SHP77 treated with DMSO at 0.1 percent for 48 hours (cell line): ENCODE data around the gene C9orf43.
A peak's percentile ranks its signal among the peaks of the same experiment; 100 is the strongest.
"Not testable (repeated sequence)": the region's sequence is repeated elsewhere in the genome, so short reads cannot be mapped to it uniquely, and the experiment has no call there.

Experiments used
- DNase-seq: peaks from one replicate; lab custom pipeline; 2025; lab: John Stamatoyannopoulos, UW

The C9orf43 gene

GRCh38 chr9:113417370-113417769 lies 6.8 kb downstream of the C9orf43 start:
- no peak for DNase-seq

DNA sequence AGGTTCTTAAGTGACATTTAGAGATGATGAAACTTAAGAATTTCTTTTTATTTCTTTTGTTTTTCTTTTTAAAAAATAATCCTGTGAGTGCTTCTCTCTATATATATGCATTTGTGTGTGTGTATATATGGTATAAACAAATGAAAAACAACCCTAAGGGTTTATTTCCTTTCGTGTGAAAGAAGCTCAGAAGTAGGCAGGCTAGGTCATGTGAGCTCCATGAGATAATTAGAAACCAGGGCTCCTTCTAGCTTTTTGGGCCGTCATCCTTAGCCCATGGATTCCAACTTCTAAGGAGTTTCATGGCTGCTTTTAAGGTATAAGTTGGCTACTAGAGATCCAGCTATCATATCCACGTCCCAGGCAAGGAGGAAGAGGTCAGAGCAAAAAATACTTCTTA lies 11.2 kb downstream of the C9orf43 start:
- no peak for DNase-seq

DNA sequence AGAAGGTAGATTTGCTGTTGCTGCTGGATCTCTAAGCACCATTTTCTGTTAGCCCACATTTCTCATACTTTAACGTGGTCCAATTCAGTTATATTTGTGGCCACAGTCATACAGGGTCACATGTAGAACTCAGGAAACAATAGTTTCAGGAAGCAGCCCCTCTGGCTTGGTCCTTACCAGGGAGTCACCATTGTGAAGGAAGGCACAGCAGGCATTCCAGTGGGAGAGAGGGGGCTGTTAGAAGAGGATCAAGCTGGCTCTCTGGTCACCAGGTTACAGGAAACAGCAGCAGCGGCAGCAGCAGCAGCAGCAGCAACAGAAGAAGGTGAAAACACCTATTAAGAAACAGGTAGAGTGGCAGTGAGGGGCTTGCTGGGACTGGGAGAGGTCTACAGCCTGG lies 14.5 kb downstream of the C9orf43 start:
- no peak for DNase-seq

GRCh38 chr9:113426701-113427100 lies 16.2 kb downstream of the C9orf43 start:
- no peak for DNase-seq

GRCh38 chr9:113427629-113428028 lies 17.1 kb downstream of the C9orf43 start:
- no peak for DNase-seq

DNA sequence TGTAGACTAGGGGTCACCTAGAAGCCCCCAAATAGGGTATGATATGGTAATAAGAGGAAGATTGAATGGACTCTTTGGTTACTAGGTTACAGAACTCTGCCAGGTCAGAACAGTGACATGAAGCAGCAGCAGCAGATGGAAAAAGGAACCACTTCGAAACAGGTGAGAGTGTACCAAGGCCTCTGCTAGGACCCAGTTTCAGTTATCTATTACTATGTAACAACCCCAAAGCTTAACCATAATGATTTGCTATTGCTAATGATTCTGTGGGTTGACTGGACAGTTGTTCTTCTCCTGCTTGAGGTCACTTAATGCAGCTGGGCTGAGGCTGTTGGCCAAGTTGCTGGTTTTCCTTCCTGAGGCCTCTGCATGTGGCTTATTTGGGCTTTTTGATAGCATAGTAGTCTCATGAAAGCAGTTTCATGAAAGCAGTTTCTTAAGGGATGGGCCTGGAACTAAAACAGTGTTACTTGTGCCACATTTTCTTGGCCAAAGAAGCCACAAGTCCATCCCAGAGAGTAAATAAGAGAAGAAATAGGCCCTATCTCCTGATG lies 17.6 kb downstream of the C9orf43 start:
- no peak for DNase-seq

DNA sequence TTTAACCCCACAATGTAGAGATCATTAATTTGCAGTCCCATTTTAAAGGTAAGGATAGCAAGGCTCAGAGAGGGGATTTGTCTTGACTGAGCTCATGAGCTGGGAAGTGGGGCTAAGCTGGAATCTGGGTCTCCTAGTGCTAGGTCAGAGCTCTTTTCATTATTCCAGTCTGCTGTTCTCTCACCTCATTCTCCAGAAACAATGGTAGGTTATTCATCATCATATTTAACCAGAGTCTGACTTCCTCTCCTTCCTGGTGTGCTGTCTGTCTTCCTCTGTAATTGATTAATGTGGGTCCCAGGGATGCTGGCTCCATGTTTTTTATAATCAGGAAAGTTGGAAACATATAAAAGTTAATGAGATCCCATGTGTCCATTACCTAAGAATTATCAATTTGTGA lies 20.6 kb downstream of the C9orf43 start:
- no peak for DNase-seq

DNA sequence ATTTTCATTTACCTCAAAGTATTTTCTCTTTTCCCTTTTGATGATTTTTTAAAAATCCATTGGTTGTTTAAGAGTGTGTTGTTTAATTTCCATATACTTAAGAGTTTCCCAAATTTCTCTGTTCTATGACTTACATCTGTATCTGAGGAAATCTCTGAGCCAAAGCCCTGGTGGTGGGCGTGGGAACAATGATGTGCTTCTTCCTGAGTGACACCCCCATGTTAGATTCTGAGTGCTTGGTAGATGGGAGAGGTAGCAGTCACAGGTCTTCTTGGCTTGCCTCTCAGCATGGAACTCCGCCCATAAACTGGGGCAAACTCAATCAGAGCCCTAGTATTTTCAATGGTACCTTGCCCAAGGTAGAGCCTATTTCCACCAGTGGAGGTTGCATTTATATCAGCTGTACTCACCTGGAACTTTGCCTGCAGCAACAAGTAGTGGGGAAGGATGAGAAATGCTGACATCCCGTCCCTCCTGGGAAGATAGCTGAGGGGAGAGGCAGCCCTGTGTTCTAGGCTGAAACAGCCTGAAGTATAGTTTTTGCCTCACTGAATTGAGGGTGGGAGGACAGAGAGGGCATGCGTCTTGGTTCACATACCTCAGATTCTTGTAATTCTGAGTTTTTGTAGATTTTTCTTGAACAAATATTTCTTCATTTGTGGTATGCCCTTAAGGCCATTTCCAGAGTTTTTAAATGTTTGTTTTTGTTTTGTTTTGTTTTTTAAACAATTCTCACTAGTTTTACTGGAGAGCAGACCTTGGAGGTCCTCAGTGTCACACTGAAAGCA lies 26.4 kb downstream of the C9orf43 start:
- DNase-seq: no peak

- DNase-seq: not testable (repeated sequence)
Observed at GRCh38 chr9:113437716-113438115, 27.2 kb downstream of the C9orf43 start.

DNA sequence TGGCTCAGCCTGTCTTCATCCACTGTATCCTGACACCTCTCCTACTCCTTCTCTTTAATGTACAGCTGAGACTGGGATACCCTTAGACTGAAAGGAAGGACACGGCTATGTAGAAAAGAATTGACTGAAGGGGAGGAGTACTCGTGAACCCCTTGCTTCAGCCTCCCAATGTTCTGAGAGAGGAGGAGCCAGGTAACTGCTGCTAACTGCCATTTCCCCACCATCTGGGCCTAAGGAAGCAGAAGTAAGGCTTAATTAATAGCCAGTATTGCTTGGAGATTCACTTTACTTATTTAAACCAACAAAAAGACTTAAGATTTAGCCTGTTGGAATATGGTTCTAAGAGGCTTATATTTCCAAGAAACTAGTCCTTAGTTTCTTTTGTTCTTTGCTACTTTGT lies 34.2 kb downstream of the C9orf43 start:
- no peak for DNase-seq

DNA sequence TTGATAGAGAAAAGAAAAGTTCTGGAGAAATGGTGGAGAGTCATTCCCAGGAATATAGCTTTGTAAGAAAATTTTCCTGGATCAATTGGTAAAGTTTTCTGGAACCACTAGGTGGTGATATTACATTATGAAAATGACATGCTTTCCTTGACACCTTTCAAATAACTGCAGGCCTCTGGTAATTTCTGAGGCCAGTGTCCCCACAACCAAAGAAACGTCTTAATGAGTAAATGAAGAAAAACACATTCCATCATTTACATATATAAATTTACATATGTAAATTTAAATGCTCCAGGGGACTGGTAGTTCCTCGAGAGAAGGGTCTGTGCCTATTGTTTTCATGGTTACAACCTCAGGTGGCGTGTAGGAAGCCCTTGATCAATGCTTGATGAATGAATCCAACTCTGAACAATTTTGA lies 35.8 kb downstream of the C9orf43 start:
- no peak for DNase-seq

- no peak for DNase-seq
Observed at GRCh38 chr9:113449376-113449775, 38.8 kb downstream of the C9orf43 start.

DNA sequence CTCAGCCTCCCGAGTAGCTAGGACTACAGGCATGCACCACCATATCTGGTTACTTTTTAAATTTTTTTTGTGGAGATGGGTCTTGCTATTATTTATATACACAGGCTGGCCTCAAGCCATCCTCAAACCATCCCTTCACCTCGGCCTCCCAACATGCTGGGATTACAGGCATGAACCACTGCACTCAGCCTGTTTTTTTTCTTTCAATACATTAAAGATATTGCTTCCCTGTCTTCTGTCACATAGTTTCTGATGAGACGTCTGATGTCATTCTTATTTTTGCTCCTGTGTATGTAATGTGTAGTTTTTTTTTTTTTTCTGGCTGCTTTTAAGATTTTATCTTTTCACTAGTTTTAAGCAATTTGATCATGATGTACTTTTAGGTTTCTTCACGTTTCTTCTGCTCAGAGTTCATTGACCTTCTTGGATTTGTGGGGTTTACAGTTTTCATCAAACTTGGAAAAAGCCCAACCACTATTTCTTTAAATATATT lies 41.6 kb downstream of the C9orf43 start:
- DNase-seq: no peak

GRCh38 chr9:113454914-113455761 lies 44.6 kb downstream of the C9orf43 start:
- no peak for DNase-seq

- no peak for DNase-seq
Observed at GRCh38 chr9:113456235-113456634, 45.7 kb downstream of the C9orf43 start.

GRCh38 chr9:113461285-113461684 lies 50.7 kb downstream of the C9orf43 start:
- DNase-seq: no peak

- no peak for DNase-seq
Observed at GRCh38 chr9:113461943-113462342, 51.4 kb downstream of the C9orf43 start.

GRCh38 chr9:113462781-113463286 lies 52.3 kb downstream of the C9orf43 start:
- no peak for DNase-seq

- peak; percentile 67 for DNase-seq
Observed at GRCh38 chr9:113463418-113464285, 53.1 kb downstream of the C9orf43 start, which contains the start of gene RGS3. Gene RGS3 (plus strand): TSS chr9:113463727. CDS start chr9:113463803, 76 bp downstream.

DNA sequence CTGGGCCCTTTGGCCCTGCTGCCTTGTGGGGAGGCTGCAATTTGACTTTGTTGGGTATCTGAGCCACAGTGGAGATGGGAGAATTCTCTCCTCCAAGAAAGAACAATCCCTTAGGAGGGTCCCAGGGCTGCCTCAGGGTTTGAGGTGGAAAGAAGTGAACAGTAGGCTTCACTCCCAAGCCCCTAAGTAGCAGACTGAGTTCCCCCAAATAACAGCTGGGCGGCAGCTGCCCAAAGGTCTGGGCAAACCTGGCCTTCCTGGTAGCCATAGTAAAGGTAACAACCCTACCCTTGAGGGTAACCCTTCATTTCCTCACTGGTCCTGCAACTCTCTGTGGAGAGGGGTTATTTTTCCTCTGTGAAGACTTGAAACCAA lies 53.7 kb downstream of the C9orf43 start:
- DNase-seq: no peak

DNA sequence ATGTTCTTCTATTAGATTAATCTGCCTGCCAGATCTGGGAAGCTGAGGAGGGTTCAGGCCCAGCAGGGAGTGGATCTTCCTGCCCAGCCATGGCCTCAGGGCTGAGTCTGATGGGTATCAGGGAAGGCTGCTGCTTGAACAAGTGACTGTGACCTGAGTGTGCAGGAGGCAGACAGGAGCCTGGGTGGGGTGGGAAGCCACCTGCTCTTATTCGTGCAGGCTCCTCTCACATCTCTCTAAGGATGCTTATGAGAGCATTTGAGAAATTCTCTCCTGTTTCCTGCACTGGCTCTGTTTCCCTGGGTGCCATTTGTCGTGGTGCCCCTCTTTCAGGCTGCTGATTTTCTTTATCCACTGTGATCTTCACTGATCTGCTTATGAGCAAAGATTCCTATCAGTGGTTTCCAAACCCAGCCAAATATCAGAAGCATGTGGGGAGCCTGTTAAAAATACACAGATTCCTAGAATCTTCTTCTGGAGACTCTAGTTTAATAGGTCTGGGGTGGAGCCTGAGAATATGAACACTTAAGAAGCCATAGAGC lies 55.1 kb downstream of the C9orf43 start:
- DNase-seq: no peak
